HG03439 (cell line): Measurements from ENCODE around the gene ADARB2.

ENCODE experiments used
- ATAC-seq: cut with Tn5 transposase; IDR thresholded peaks from one replicate; pipeline ENCODE4 v1.9.1; 2021; ENCODE audit warnings: mild to moderate bottlenecking, moderate library complexity; ENCODE audit not compliant: unreplicated experiment

ADARB2 gene

DNA sequence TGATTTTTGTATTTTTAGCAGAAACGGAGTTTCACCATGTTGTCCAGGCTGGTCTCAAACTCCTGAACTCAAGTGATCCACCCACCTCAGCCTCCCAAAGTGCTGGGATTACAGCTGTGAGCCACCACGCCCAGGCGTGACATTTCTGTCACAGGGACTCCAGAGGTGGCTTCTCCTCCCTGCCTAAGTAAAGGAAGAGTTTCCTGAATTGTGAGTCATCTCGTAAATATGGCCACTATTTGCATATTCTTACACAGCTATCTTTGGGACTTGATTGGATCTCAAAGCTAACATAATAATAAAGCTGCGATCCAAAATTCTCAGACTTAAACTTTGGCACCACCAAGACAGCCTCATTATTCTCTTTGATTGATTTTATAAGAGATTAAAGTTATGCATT, 50.1 kb downstream of the ADARB2 start:
- no peak for ATAC-seq

GRCh38 chr10:1686491-1686749, 50.9 kb downstream of the ADARB2 start:
- ATAC-seq = no peak

GRCh38 chr10:1685699-1686490, 51.4 kb downstream of the ADARB2 start:
- ATAC-seq = no peak

DNA sequence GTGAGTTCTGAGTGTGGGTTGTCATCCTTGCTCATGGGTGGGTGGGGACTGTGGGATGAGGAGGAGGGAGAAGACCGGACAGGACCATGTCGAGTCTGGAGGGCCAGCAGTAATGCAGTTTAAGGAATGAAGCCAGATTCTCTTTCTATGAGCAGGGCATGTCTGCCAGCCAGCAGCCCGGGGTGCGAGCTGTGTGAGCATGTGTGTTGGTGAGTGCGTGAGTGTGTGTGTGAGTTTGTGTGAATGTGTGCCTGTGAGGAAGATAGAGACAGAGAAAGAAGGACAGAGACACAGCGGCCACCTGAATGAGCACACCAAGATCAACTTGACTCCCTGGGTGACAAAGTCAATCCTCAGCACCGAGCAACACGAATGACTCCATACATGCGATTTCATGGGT, 52.3 kb downstream of the ADARB2 start:
- ATAC-seq = no peak

GRCh38 chr10:1683649-1684048, 53.7 kb downstream of the ADARB2 start:
- ATAC-seq = no peak

GRCh38 chr10:1679821-1680650, 57.3 kb downstream of the ADARB2 start:
- ATAC-seq = no peak

DNA sequence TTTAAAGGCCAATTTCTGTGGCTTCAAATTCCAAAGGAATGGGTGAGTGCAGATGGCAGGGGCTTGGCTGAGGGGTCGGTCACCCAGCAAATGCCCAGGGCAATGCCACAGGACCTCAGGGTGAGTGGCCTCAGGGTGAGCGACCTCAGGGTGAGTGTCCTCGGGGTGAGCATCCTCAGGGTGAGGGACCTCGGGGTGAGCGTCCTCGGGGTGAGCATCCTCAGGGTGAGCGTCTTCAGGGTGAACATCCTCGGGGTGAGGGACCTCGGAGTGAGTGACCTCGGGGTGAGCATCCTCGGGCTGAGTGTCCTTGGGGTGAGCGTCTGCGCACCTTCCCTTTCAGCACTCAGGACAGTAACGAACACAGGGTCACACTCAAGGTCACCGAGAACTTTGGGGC, 59.2 kb downstream of the ADARB2 start:
- ATAC-seq = no peak

DNA sequence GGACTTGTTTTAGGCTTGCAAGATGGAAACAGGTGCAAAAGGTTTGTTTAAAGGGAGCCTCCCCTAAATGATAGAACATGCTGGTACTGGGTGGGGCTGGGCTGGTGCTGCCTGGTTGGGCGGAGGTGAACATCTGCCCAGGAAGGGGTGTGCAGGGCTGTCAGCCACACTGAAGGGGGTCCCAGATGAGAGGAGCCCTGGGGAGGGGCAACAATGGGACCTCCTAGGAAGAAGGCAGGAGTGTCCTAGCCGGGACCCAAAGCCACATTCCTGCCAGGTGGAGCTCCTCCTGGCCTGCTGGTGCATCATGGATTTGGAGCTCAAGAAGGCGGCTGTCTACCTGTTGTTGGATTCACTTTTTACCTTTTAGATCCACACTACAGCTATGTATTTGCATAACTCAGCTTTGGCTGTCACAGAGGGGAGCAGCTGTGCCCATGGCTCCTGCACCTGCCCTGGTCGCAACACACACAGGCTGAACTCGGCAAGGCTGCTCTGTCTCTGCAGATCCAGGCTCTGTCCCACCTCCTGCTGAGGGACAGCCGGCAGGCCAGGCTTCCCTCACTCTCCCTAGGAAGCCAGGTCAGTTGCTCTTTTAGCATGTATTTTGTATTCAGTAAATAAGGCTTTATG, 59.9 kb downstream of the ADARB2 start:
- ATAC-seq = no peak

GRCh38 chr10:1674501-1674900, 62.8 kb downstream of the ADARB2 start:
- ATAC-seq = peak; percentile 66

GRCh38 chr10:1673568-1674345, 63.6 kb downstream of the ADARB2 start:
- no peak for ATAC-seq

DNA sequence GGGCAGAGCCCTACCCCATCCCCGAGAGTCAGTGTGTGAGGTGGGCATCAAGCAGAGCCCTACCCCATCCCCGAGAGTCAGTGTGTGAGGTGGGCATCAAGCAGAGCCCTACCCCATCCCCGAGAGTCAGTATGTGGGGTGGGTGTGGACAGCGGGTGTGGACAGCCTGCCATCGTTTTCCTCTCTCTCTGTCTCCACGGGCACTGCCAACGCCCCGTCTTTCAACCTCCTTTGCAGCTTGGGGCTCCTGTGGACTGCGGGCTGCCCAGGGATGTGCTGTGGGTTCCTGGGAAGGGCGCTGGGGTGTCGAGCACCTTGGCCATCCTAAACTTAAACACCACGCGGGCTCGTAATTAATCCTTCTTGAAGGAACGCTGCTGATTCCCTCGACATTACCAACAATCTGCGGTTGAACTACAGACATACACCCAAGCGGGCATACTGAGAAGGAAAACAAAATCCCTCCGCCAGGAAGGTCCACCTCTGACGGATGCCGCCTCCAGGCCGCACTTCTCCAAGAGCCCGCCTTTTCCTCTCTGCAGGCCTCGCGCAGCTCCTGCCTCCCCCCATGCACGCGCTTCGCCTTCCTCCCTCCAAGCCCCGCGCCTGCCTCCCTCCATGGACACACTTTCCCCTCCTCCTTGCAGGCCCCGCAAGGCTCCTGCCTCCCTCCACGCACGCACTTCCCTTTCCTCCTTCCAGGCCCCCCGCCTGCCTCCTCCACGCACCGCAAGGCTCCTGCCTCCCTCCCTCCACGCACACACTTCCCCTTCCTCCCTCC, 65.1 kb downstream of the ADARB2 start:
- no peak for ATAC-seq

GRCh38 chr10:1671366-1672000, 65.8 kb downstream of the ADARB2 start:
- ATAC-seq = no peak

- no peak for ATAC-seq
These were observed 66.6 kb downstream of the ADARB2 start for GRCh38 chr10:1670541-1671365.

DNA sequence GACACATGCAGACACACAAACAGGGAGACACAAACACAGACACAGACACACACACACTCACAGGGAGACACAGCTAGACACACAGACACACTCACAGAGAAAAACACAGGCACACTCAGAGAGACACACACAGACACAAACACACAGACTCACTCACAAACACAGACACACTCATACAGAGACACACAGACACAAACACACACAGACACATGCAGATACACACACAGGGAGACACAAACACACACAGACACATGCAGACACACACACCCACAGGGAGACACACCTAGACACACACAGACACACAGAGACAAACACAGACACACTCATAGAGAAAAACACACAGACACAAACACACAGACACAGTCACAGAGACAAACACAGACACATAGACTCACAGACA, 67.9 kb downstream of the ADARB2 start:
- no peak for ATAC-seq

GRCh38 chr10:1668399-1668798, 68.9 kb downstream of the ADARB2 start:
- no peak for ATAC-seq

- no peak for ATAC-seq
These were observed 69.9 kb downstream of the ADARB2 start for GRCh38 chr10:1667392-1667791.

- no peak for ATAC-seq
These were observed 71.2 kb downstream of the ADARB2 start for GRCh38 chr10:1666147-1666546.

- ATAC-seq = no peak
These were observed 71.6 kb downstream of the ADARB2 start for GRCh38 chr10:1665681-1666080.

GRCh38 chr10:1665021-1665661, 72.2 kb downstream of the ADARB2 start:
- ATAC-seq = no peak
